Natural killer cell (primary cell): Measurements from ENCODE around the gene NAPB. TPM values are rescaled to one million over a fixed set of nuclear protein-coding genes. Genes with fewer than 3 reads are reported as not detected.

Source experiments
- ATAC-seq, 3 donors: fragments of 150-1000 bp in 2 of 3; fragments of 200-7000 bp in 1 of 3; cut with Tn5 transposase; 1 replicate in 1 of 3; 2 replicates in 2 of 3; pipeline ENCODE4 v1.10.0; 2021; ENCODE audit warnings: mild to moderate bottlenecking in 2 of 3, moderate library complexity in 2 of 3
- DNase-seq, 2 donors: peaks; one replicate each; pipeline versions ENCODE4 v3.0.0 to v3.0.0-alpha.2; 2013 to 2021; ENCODE audit warnings: mixed read lengths in 1 of 2
- H3K27ac ChIP-seq: one replicate; pipeline ENCODE4 v1.5.1; 2013; ENCODE audit warnings: mild to moderate bottlenecking, low read length
- H3K27me3 ChIP-seq: one replicate; pipeline ENCODE4 v1.6.1; 2013; ENCODE audit warnings: low read length; ENCODE audit not compliant: control insufficient read depth, insufficient read depth
- H3K36me3 ChIP-seq: one replicate; pipeline ENCODE4 v1.6.1; 2013; ENCODE audit warnings: low read length; ENCODE audit not compliant: control insufficient read depth, insufficient read depth
- H3K4me1 ChIP-seq: one replicate; pipeline ENCODE4 v1.6.1; 2013; ENCODE audit warnings: low read length; ENCODE audit not compliant: control insufficient read depth, insufficient read depth
- H3K4me3 ChIP-seq: one replicate; pipeline ENCODE4 v1.5.1; 2013; ENCODE audit warnings: low read length
- H3K9me3 ChIP-seq: one replicate; pipeline ENCODE4 v1.6.1; 2013; ENCODE audit warnings: low read length; ENCODE audit not compliant: control insufficient read depth, insufficient read depth
- H3K27ac Mint-ChIP-seq, 2 donors: one replicate each; pipeline ENCODE4 v1.8.0; 2022; ENCODE audit warnings: mild to moderate bottlenecking in 2 of 2, mixed read lengths in 2 of 2, moderate library complexity in 1 of 2
- H3K27me3 Mint-ChIP-seq, 2 donors: one replicate each; pipeline ENCODE4 v1.8.0; 2022; ENCODE audit warnings: low read depth in 2 of 2, mixed read lengths in 2 of 2
- H3K36me3 Mint-ChIP-seq: one replicate; pipeline ENCODE4 v1.8.0; 2022; ENCODE audit warnings: mixed read lengths
- H3K4me1 Mint-ChIP-seq, 2 donors: one replicate each; pipeline ENCODE4 v1.8.0; 2022; ENCODE audit warnings: mixed read lengths in 2 of 2
- H3K4me3 Mint-ChIP-seq: one replicate; pipeline ENCODE4 v1.8.0; 2022; ENCODE audit warnings: mild to moderate bottlenecking, moderate library complexity, mixed read lengths
- H3K9me3 Mint-ChIP-seq, 2 donors: one replicate each; pipeline ENCODE4 v1.8.0; 2022; ENCODE audit warnings: mixed read lengths in 2 of 2
- CTCF ChIP-seq: fragments of 200-600 bp; IDR thresholded peaks from one replicate; pipeline ENCODE4 v1.8.0; 2022; ENCODE audit warnings: antibody characterized with exemption
- WGBS: methylation state at CpG from one replicate; pipeline ENCODE4 v1.1.7; 2013; ENCODE audit warnings: missing lambda C conversion rate; ENCODE audit not compliant: insufficient coverage; 5-methylcytosine and 5-hydroxymethylcytosine counted together
- intact Hi-C: fragments of 100-400 bp; cut with micrococcal nuclease; formaldehyde crosslinking; loops from one replicate; pipeline ENCODE4 v1.14.2; 2022
- total RNA-seq, 4 donors: library from RNA; stranded (reverse); fragments of 120-200 nt in 1 of 4; gene quantifications; one replicate each; pipeline versions ENCODE4 v1.2.3 to v1.2.4, GENCODE V29; 2013 to 2022

NAPB gene
- total RNA-seq, 3 donors from 2014 or later (not counting 1 experiment from before 2014, with no cell fraction given): 22.8 to 23.9 (median 22.9) TPM

- WGBS: 84% methylated on average over 5 of the region's 5 CpGs
- H3K27me3 Mint-ChIP-seq: no peaks in the 10 kb centered on the region
- no peak for TF ChIP-seq CTCF
- DNase-seq (no peak), ATAC-seq (no peak)
- Histone ChIP-seq H3K4me1 (no peaks in the 10 kb centered on the region), H3K9me3 (no peaks in the 10 kb centered on the region), H3K36me3 (peaks cover 71% of the 10 kb centered on the region), H3K4me3 (no peak overlapping the region), H3K27ac (no peak overlapping the region), H3K27me3 (no peaks in the 10 kb centered on the region)
- no peak overlapping the region for H3K27ac Mint-ChIP-seq
- intact Hi-C loops: no loop called here
- H3K4me3 Mint-ChIP-seq: no peak overlapping the region
- H3K36me3 Mint-ChIP-seq: no peaks in the 10 kb centered on the region
- no peaks in the 10 kb centered on the region for H3K9me3 Mint-ChIP-seq
- no peaks in the 10 kb centered on the region for H3K4me1 Mint-ChIP-seq
Observed at GRCh38 chr20:23374441-23374840, 46.8 kb downstream of the NAPB start.

DNA sequence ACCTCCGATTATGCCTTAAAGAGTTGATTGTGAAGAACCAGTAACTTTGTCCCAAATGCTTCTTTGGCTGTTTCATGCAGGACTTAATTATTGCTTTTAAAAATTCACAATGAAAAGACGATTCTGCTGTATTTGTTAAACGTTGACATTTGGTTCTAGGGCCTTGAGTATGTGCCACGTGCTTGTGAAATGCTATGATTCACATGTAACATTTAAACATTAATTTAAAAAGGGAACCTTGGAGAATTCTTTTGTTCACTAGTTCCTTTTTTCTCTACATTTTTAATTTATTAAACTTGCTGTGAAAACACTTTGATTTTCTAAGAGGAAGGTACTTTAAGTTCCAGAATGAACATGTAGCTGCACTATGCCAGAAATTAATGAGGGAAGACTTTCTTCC lies 49.8 kb downstream of the NAPB start:
- Histone ChIP-seq H3K27me3 (no peaks in the 10 kb centered on the region), H3K36me3 (peaks cover 69% of the 10 kb centered on the region), H3K27ac (no peak overlapping the region), H3K4me1 (no peaks in the 10 kb centered on the region), H3K9me3 (no peaks in the 10 kb centered on the region), H3K4me3 (no peak overlapping the region)
- Mint-ChIP-seq H3K36me3 (no peaks in the 10 kb centered on the region), H3K4me1 (peaks cover 5 to 10% of the 10 kb centered on the region in 2 donors), H3K27me3 (no peaks in the 10 kb centered on the region), H3K27ac (peak overlapping the region in 1 of 2 donors; percentile 31), H3K9me3 (no peaks in the 10 kb centered on the region), H3K4me3 (no peak overlapping the region)
- ATAC-seq (no peak), DNase-seq (no peak)
- TF ChIP-seq CTCF: no peak
- intact Hi-C loops: no loop called here
- 72% methylated on average over 3 of the region's 4 CpGs for WGBS

- no peak for DNase-seq
- 100% methylated on average over 2 of the region's 3 CpGs for WGBS
- Mint-ChIP-seq H3K9me3 (no peaks in the 10 kb centered on the region), H3K4me3 (no peak overlapping the region), H3K36me3 (no peaks in the 10 kb centered on the region), H3K4me1 (peaks cover 12 to 17% of the 10 kb centered on the region in 2 donors), H3K27ac (peak overlapping the region in 1 of 2 donors; percentile 45), H3K27me3 (no peaks in the 10 kb centered on the region)
- H3K4me1 ChIP-seq: peaks cover 2% of the 10 kb centered on the region
- no peak for ATAC-seq
- H3K27me3 ChIP-seq: no peaks in the 10 kb centered on the region
- peaks cover 63% of the 10 kb centered on the region for H3K36me3 ChIP-seq
- TF ChIP-seq CTCF: no peak
- no peak overlapping the region for H3K27ac ChIP-seq
- intact Hi-C loops: no loop called here
- H3K9me3 ChIP-seq: no peaks in the 10 kb centered on the region
- H3K4me3 ChIP-seq: no peak overlapping the region
Observed at GRCh38 chr20:23370873-23371272, 50.4 kb downstream of the NAPB start.

DNA sequence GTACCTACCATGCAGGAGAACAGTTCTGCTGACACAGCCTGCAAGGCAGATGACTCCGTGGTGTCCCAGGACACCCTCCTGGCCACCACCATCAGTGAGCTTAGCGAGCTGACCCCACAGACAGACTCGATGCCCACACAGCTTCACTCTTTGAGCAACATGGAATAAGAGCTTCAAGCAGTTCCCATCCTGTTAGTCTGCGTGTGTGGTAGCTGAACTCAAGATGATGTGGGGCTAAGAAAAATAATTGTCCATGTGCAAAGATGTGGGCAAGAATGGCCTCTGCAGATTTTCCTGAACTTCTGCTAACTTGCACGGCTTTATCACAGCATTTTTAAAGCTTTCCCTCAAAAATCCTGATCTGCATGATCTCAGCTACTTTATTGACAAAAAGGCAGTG lies 51.0 kb downstream of the NAPB start:
- Histone ChIP-seq H3K4me3 (no peak overlapping the region), H3K27ac (no peak overlapping the region), H3K36me3 (peaks cover 60% of the 10 kb centered on the region), H3K9me3 (no peaks in the 10 kb centered on the region), H3K4me1 (peaks cover 8% of the 10 kb centered on the region), H3K27me3 (no peaks in the 10 kb centered on the region)
- Mint-ChIP-seq H3K27ac (peak overlapping the region in 1 of 2 donors; percentile 45), H3K9me3 (no peaks in the 10 kb centered on the region), H3K4me3 (no peak overlapping the region), H3K27me3 (no peaks in the 10 kb centered on the region), H3K4me1 (peaks cover 14 to 18% of the 10 kb centered on the region in 2 donors), H3K36me3 (no peaks in the 10 kb centered on the region)
- no peak for TF ChIP-seq CTCF
- intact Hi-C loops: no loop called here
- whole genome bisulfite sequencing: 97% methylated on average over 5 of the region's 5 CpGs
- DNase-seq (no peak), ATAC-seq (no peak)
